Measurements from ENCODE around the gene TTL. TPM values are rescaled to one million over a fixed set of nuclear protein-coding genes. Genes with fewer than 3 reads are reported as not detected.
A peak's percentile ranks its signal among the peaks of the same experiment; 100 is the strongest.
"Not testable (repeated sequence)": the region's sequence is repeated elsewhere in the genome, so short reads cannot be mapped to it uniquely, and the experiment has no call there.

TTL gene
- total and polyA plus RNA-seq, 4 donors = 9.8 to 46.6 (median 23.3) TPM

DNA sequence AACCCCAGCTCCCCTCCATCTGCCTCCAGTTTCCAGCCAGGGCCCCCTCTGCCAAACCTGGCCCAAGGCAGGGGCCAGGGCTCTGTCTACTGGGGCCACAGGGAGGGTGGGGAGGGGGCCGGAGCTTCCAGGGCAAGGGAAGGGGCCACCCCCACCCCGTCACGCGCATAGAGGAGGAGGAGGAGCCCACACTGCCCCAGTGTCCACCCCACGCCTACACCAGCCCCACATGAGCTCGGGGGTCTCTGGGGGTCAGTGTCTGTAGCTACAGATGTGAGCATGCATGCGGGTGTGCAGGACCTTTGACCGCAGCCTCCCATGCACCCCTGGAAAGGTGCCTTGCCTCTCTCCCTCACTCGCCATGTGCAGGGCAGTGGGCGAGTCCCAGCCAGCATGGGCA is 45.0 kb upstream of the TTL start:
- DNase-seq; H3K27ac ChIP-seq (ENCODE audit: low read depth in 1 of 2, low read length in 2 of 2); intact Hi-C loops (cut with DNase I); H3K27me3 ChIP-seq (ENCODE audit: control insufficient read depth in 1 of 2, insufficient read depth in 2 of 2, low read length in 1 of 2); ATAC-seq (ENCODE audit: low FRiP score); H3K9me3 ChIP-seq (ENCODE audit: control insufficient read depth, low read length); H3K36me3 ChIP-seq (ENCODE audit: control insufficient read depth in 1 of 2, insufficient read depth in 2 of 2, low read length in 1 of 2); H3K4me3 ChIP-seq (ENCODE audit: low read length in 2 of 2); H3K4me1 ChIP-seq (ENCODE audit: control insufficient read depth in 1 of 2, insufficient read depth in 2 of 2, low read length in 2 of 2): not testable (repeated sequence)
- 93 to 94% methylated on average over 3 to 10 of the region's 10 CpGs for WGBS, 2 donors

DNA sequence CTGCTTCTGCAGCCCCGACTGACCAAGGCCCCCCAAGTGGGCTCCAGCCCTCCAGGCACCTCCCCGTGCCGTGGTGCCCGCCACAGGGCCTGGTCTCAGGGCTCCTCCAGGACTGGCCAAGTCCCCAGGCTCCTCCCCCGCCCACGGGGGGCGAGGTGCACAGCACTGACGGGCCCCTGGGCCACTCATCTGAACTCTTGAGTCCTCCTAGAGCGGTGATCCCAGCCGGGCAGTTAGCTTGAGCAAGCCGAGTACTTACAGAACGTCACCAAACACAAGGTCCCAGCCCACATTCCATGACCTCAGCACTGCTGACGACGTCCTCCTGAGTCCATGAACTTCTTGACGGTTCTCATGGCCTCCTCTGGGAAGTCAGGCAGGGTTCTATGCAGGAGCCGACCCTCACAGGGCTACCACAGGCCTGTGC is 44.5 kb upstream of the TTL start:
- intact Hi-C loops (cut with DNase I); H3K4me1 ChIP-seq (ENCODE audit: control insufficient read depth in 1 of 2, insufficient read depth in 2 of 2, low read length in 2 of 2); H3K27me3 ChIP-seq (ENCODE audit: control insufficient read depth in 1 of 2, insufficient read depth in 2 of 2, low read length in 1 of 2); H3K36me3 ChIP-seq (ENCODE audit: control insufficient read depth in 1 of 2, insufficient read depth in 2 of 2, low read length in 1 of 2); H3K4me3 ChIP-seq (ENCODE audit: low read length in 2 of 2); H3K9me3 ChIP-seq (ENCODE audit: control insufficient read depth, low read length); H3K27ac ChIP-seq (ENCODE audit: low read depth in 1 of 2, low read length in 2 of 2); ATAC-seq (ENCODE audit: low FRiP score): not testable (repeated sequence)
- peak in 1 of 2 donors; percentile 67 for DNase-seq
- WGBS, 2 donors = 72 to 76% methylated on average over 15 to 16 of the region's 16 CpGs

DNA sequence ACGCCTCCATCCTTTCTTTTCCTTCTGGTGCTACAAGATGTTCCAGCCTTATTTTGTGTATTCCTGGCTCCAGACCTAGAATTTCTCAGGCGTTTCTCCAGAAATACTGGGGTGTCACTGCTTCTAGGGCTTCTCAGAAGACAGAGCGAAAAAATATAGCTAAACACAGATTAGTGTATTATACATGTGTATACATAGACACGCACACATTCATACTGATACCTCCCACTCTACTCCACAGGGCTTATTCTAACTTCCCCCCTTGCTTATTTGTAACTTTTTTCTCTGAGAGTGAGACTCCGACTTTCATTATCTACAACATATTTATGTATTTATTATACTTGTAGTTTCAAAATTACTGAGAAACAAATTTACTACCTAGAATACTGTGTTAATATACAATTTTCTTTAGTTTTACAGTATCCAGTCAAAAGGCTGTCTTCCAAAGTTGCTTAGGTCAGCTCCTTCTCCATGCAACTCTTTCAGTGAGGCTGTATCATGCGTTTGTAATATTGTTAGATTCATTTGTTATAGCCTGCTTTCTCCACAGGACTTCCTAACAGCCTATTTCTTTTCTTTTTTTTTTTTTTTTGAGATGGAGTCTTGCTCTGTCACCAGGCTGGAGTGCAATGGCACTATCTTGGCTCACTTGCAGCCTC is 43.2 kb upstream of the TTL start:
- H3K9me3 ChIP-seq (ENCODE audit: control insufficient read depth, low read length); ATAC-seq (ENCODE audit: low FRiP score); H3K27ac ChIP-seq (ENCODE audit: low read depth in 1 of 2, low read length in 2 of 2); intact Hi-C loops (cut with DNase I); H3K4me3 ChIP-seq (ENCODE audit: low read length in 2 of 2); H3K4me1 ChIP-seq (ENCODE audit: control insufficient read depth in 1 of 2, insufficient read depth in 2 of 2, low read length in 2 of 2); DNase-seq; H3K27me3 ChIP-seq (ENCODE audit: control insufficient read depth in 1 of 2, insufficient read depth in 2 of 2, low read length in 1 of 2); H3K36me3 ChIP-seq (ENCODE audit: control insufficient read depth in 1 of 2, insufficient read depth in 2 of 2, low read length in 1 of 2): not testable (repeated sequence)
- WGBS, 2 donors = 80 to 81% methylated on average over 6 of the region's 6 CpGs

DNA sequence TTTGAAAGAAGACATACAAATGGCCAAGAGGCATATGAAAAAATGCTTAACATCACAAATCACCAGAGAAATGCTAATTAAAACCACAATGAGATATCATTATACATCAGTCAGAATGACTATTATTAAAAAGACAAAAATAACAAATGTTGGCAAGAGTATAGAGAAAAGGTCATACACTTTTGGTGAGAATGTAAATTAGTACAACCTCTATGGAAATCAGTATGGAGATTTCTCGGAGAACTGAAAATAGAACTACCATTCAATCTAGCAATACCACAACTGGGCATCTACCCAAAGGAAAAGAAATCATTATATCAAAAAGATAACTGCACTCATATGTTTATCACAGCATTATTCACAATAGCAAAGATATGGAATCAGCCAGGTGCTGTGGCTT is 37.7 kb upstream of the TTL start:
- H3K36me3 ChIP-seq (ENCODE audit: control insufficient read depth in 1 of 2, insufficient read depth in 2 of 2, low read length in 1 of 2); DNase-seq; intact Hi-C loops (cut with DNase I); H3K9me3 ChIP-seq (ENCODE audit: control insufficient read depth, low read length); H3K27ac ChIP-seq (ENCODE audit: low read depth in 1 of 2, low read length in 2 of 2); H3K27me3 ChIP-seq (ENCODE audit: control insufficient read depth in 1 of 2, insufficient read depth in 2 of 2, low read length in 1 of 2); H3K4me3 ChIP-seq (ENCODE audit: low read length in 2 of 2); H3K4me1 ChIP-seq (ENCODE audit: control insufficient read depth in 1 of 2, insufficient read depth in 2 of 2, low read length in 2 of 2); ATAC-seq (ENCODE audit: low FRiP score): not testable (repeated sequence)
- 100% methylated on average over 1 of the region's 1 CpG; no CpG with 5 or more reads in 1 of the 2 donors for WGBS, 2 donors

DNA sequence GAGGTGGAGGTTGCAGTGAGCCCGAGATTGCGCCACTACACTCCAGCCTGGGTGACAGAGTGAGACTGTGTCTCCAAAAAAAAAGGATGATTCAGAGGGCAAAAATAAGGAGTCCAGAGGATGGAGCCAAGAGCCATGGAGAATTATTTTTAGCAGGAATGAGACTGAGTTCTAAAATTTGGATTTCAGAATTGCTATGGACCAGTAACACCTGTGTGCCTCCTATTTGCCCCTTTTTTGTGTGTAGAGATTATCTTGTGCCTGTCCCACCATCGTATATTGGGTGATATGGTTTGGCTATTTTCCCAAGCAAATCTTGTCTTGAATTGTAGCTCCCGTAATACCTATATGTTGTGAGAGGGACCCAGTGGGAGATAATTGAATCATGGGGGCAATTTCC is 32.1 kb upstream of the TTL start:
- intact Hi-C loops (cut with DNase I) = no loop called here
- no peak for ATAC-seq (ENCODE audit: low FRiP score)

DNA sequence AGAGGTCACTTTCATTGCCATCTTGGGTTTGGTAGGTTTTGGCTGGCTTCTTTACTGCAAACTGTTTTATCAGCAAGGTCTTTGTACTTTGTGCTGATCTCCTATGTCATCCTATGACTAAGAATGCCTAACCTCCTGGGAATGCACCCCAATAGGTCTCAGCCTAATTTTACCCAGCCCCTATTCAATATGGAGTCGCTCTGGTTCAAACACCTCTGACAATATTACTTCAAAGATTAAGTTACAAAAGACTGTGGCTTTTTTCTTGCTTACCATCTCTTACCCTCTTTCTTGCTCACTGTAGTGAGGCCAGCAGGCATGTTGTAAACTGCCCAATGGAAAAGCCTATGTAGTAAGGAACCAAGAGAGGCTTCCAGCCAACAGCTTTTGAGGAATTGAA is 30.6 kb upstream of the TTL start:
- Histone ChIP-seq H3K4me3 (ENCODE audit: low read length in 2 of 2) (no peak overlapping the region), H3K36me3 (ENCODE audit: control insufficient read depth in 1 of 2, insufficient read depth in 2 of 2, low read length in 1 of 2) (no peaks in the 10 kb centered on the region), H3K4me1 (ENCODE audit: control insufficient read depth in 1 of 2, insufficient read depth in 2 of 2, low read length in 2 of 2) (no peaks in the 10 kb centered on the region), H3K9me3 (ENCODE audit: control insufficient read depth, low read length) (peaks cover 6% of the 10 kb centered on the region), H3K27ac (ENCODE audit: low read depth in 1 of 2, low read length in 2 of 2) (no peak overlapping the region), H3K27me3 (ENCODE audit: control insufficient read depth in 1 of 2, insufficient read depth in 2 of 2, low read length in 1 of 2) (no peaks in the 10 kb centered on the region)
- ATAC-seq (ENCODE audit: low FRiP score) = no peak
- intact Hi-C loops (cut with DNase I) = no loop called here
- DNase-seq = no peak
- 77 to 90% methylated on average over 1 of the region's 1 CpG for WGBS, 2 donors

More for the DNA sequence above, 32.1 kb upstream of the TTL start:
- DNase-seq = no peak
- H3K9me3 ChIP-seq (ENCODE audit: control insufficient read depth, low read length) = peaks cover 6% of the 10 kb centered on the region
- H3K27me3 ChIP-seq (ENCODE audit: control insufficient read depth in 1 of 2, insufficient read depth in 2 of 2, low read length in 1 of 2) = no peaks in the 10 kb centered on the region
- no peaks in the 10 kb centered on the region for H3K4me1 ChIP-seq (ENCODE audit: control insufficient read depth in 1 of 2, insufficient read depth in 2 of 2, low read length in 2 of 2)
- WGBS, 2 donors = 92 to 93% methylated on average over 4 of the region's 4 CpGs
- H3K36me3 ChIP-seq (ENCODE audit: control insufficient read depth in 1 of 2, insufficient read depth in 2 of 2, low read length in 1 of 2) = no peaks in the 10 kb centered on the region
- no peak overlapping the region for H3K4me3 ChIP-seq (ENCODE audit: low read length in 2 of 2)
- no peak overlapping the region for H3K27ac ChIP-seq (ENCODE audit: low read depth in 1 of 2, low read length in 2 of 2)

DNA sequence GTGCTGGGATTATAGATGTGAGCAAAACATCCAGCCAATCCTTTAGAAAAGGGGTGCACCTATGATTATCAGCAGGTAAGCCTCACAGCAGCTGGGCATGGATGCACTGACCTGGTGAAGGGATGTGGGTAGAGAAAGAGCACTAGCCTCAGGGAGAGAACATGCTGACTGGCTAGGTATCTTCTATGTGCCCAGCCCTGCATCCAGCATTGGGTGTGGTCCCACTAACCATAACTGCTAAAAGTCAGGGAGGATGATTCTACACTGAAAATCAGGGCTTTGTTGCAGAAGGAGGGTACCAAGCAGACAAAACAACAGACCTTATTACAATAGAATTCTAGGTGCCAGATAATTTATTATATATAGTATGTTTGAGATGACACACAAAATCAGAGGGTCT is 27.4 kb upstream of the TTL start:
- Histone ChIP-seq H3K27ac (ENCODE audit: low read depth in 1 of 2, low read length in 2 of 2) (no peak overlapping the region), H3K36me3 (ENCODE audit: control insufficient read depth in 1 of 2, insufficient read depth in 2 of 2, low read length in 1 of 2) (no peaks in the 10 kb centered on the region), H3K27me3 (ENCODE audit: control insufficient read depth in 1 of 2, insufficient read depth in 2 of 2, low read length in 1 of 2) (no peaks in the 10 kb centered on the region), H3K9me3 (ENCODE audit: control insufficient read depth, low read length) (peaks cover 6% of the 10 kb centered on the region), H3K4me3 (ENCODE audit: low read length in 2 of 2) (no peak overlapping the region), H3K4me1 (ENCODE audit: control insufficient read depth in 1 of 2, insufficient read depth in 2 of 2, low read length in 2 of 2) (no peaks in the 10 kb centered on the region)
- no peak for ATAC-seq (ENCODE audit: low FRiP score)
- intact Hi-C loops (cut with DNase I) = no loop called here
- no peak for DNase-seq

DNA sequence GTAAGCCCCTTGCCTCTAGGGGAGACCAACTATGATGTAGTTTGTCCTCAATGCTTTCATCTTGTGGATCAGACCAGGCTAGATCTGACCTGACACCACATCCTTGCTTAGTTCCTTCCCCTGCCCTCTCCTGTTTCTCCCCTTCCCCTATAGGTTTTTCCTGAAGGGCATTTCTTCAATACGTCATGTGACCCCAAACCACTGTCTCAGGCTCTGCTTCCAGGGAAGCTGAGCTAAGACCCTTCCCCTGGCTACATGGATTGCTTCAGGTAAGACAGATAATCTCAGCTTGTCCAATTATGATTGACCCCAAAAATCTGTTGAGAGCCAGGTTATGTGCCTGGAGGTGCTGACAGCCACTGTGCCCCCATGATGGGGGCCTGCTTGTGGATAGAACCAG is 22.6 kb upstream of the TTL start:
- Histone ChIP-seq H3K36me3 (ENCODE audit: control insufficient read depth in 1 of 2, insufficient read depth in 2 of 2, low read length in 1 of 2) (no peaks in the 10 kb centered on the region), H3K9me3 (ENCODE audit: control insufficient read depth, low read length) (no peaks in the 10 kb centered on the region), H3K27me3 (ENCODE audit: control insufficient read depth in 1 of 2, insufficient read depth in 2 of 2, low read length in 1 of 2) (no peaks in the 10 kb centered on the region), H3K4me1 (ENCODE audit: control insufficient read depth in 1 of 2, insufficient read depth in 2 of 2, low read length in 2 of 2) (no peaks in the 10 kb centered on the region), H3K4me3 (ENCODE audit: low read length in 2 of 2) (no peak overlapping the region), H3K27ac (ENCODE audit: low read depth in 1 of 2, low read length in 2 of 2) (no peak overlapping the region)
- DNase-seq = no peak
- 96 to 100% methylated on average over 1 of the region's 1 CpG for WGBS, 2 donors
- ATAC-seq (ENCODE audit: low FRiP score) = no peak
- intact Hi-C loops (cut with DNase I) = no loop called here

DNA sequence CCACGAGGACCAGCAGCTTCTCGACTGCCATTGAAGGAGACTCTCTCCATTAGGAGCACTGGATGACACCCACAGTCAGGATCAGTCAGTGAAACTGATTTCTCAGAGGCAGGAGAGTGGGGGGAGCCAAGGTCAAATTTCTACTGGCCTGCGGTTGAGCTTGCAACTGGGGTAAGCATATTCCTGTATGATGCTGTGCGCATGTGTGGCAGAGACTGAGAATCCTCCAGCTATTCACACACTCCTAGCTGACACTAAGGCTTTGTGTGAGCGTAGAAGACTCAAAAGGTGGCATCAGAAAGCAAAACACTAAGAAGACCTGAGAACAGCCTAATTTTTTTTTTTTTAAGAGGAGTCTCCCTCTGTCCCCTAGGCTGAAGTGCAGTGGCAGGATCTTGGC is 19.8 kb upstream of the TTL start:
- Histone ChIP-seq H3K9me3 (ENCODE audit: control insufficient read depth, low read length) (no peaks in the 10 kb centered on the region), H3K27me3 (ENCODE audit: control insufficient read depth in 1 of 2, insufficient read depth in 2 of 2, low read length in 1 of 2) (no peaks in the 10 kb centered on the region), H3K4me1 (ENCODE audit: control insufficient read depth in 1 of 2, insufficient read depth in 2 of 2, low read length in 2 of 2) (no peaks in the 10 kb centered on the region), H3K27ac (ENCODE audit: low read depth in 1 of 2, low read length in 2 of 2) (no peak overlapping the region), H3K4me3 (ENCODE audit: low read length in 2 of 2) (no peak overlapping the region), H3K36me3 (ENCODE audit: control insufficient read depth in 1 of 2, insufficient read depth in 2 of 2, low read length in 1 of 2) (no peaks in the 10 kb centered on the region)
- 77 to 84% methylated on average over 5 of the region's 5 CpGs for WGBS, 2 donors
- DNase-seq (no peak), ATAC-seq (ENCODE audit: low FRiP score) (no peak)
- intact Hi-C loops (cut with DNase I) = no loop called here

Data from aorta (tissue), 5 donors.